MM.1S (cell line): ENCODE measurements around the gene ARHGEF7.

Source experiments
- CTCF ChIP-seq: fragments of 300-600 bp; sonication (generic); IDR thresholded peaks from 2 replicates; pipeline ENCODE4 v1.5.1; 2016; ENCODE audit warnings: antibody characterized with exemption, low read length, mixed read lengths
- EZH2 ChIP-seq: fragments of 300-600 bp; sonication (generic); optimal IDR thresholded peaks from 2 replicates; pipeline ENCODE3; 2017; ENCODE audit warnings: low read depth, mild to moderate bottlenecking, antibody characterized with exemption, low read length, mixed read lengths
- EZH2phosphoT487 ChIP-seq: fragments of 300-600 bp; sonication (generic); IDR thresholded peaks from 2 replicates; pipeline ENCODE4 v1.6.1; 2018; ENCODE audit warnings: antibody characterized with exemption, low read length

GRCh38 chr13:111319998-111320911 is 205.1 kb downstream of the ARHGEF7 start, which contains the start of gene TEX29:
- TF ChIP-seq EZH2 (no peak), CTCF (no peak), EZH2phosphoT487 (no peak)
